IPS-18a (cell line): ENCODE measurements around the gene C5orf47.

Source experiments
- H3K27ac ChIP-seq: one replicate; pipeline ENCODE4 v1.5.1; 2013; ENCODE audit warnings: low read length
- H3K27me3 ChIP-seq: one replicate; pipeline ENCODE4 v1.6.1; 2013; ENCODE audit warnings: mild to moderate bottlenecking, low read length; ENCODE audit not compliant: control insufficient read depth, insufficient read depth
- H3K36me3 ChIP-seq: one replicate; pipeline ENCODE4 v1.6.1; 2013; ENCODE audit warnings: low read depth, low read length; ENCODE audit not compliant: control insufficient read depth
- H3K4me1 ChIP-seq: one replicate; pipeline ENCODE4 v1.6.1; 2013; ENCODE audit warnings: low read depth, low read length; ENCODE audit not compliant: control insufficient read depth
- H3K4me3 ChIP-seq: one replicate; pipeline ENCODE4 v1.5.1; 2013; ENCODE audit warnings: low read length
- H3K9ac ChIP-seq: one replicate; pipeline ENCODE4 v1.6.1; 2013; ENCODE audit warnings: mild to moderate bottlenecking, low read length, moderate library complexity
- H3K9me3 ChIP-seq: one replicate; pipeline ENCODE4 v1.6.1; 2013; ENCODE audit warnings: low read depth, low read length; ENCODE audit not compliant: control insufficient read depth

The C5orf47 gene, protein sequence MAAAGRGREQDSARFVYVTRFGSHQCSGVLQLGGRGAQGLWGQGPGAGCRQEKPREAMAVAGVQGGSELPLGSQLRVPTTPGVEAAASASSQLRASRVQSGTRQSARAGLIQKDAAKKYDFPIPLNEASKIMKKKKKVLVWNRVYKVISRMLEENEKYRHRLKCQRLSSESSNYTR

DNA sequence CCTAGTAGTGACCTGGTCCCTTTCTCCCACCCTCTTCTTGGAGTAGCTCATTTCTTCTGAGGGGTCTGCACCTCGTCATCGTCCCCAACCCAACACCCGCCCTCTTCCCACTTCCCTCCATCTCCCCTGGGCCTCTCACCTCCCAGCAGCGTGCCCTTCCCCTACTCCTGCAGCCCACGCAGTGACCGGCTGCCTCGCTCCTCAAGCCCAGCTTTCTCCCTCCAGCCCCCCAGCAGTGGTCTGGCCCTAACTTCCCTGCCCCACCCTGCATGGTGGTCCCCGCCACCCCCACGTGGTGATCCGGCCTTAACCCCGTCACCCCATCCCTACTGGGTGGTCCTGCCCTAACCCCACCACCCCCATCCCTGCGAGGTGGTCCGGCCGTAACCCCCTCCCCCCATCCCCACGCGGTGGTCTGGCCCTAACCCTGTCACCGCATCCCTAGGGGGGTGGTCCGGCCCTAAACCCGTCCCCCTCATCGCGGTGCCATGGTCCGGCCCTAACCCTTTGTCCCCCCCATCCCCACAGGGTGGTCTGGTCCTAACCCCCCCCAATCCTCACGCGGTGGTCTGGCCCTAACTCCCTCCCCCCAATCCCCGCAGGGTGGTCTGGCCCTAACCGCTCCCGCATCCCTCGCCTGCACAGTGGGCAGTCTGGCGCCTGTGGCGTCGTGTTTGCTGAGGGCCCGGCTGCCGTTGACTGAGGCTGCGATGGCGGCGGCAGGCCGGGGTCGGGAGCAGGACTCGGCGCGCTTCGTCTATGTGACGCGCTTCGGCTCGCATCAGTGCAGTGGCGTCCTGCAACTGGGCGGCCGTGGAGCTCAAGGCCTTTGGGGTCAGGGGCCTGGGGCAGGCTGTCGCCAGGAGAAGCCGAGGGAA, at the start of gene C5orf47:
C5orf47 (plus strand) TSS at position 617 of the 878 bp plus-strand sequence; CDS start at position 711, 94 bp downstream.
- Histone ChIP-seq H3K9ac (no peak within 1 kb of the TSS), H3K4me1 (no peaks in the 10 kb centered on the region), H3K27me3 (no peaks in the 10 kb centered on the region), H3K4me3 (no peak within 1 kb of the TSS), H3K27ac (no peak within 1 kb of the TSS), H3K9me3 (no peaks in the 10 kb centered on the region), H3K36me3 (no peaks in the 10 kb centered on the region)

DNA sequence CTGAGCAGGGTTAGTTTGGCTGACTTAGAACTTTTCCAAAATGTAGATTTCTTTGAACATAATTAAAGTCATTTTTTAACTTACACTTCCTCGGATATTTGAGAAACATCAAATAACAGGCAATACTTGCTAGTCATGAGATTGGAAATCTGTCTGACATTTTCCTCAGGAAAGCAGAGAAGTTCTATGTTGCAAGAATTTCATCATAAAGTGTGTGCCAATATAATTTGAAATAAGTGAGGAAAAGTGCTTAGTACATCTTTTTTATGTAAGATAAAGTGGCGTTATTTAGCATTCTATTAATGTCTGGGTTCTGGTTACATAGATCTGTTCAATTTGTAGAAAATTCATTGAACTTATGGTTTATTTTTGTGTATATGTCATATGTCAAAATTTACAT, 48.7 kb upstream of the C5orf47 start:
- Histone ChIP-seq H3K9ac (no peak overlapping the region), H3K27ac (no peak overlapping the region), H3K36me3 (no peaks in the 10 kb centered on the region), H3K27me3 (no peaks in the 10 kb centered on the region), H3K4me1 (peaks cover 38% of the 10 kb centered on the region), H3K4me3 (no peak overlapping the region), H3K9me3 (no peaks in the 10 kb centered on the region)

DNA sequence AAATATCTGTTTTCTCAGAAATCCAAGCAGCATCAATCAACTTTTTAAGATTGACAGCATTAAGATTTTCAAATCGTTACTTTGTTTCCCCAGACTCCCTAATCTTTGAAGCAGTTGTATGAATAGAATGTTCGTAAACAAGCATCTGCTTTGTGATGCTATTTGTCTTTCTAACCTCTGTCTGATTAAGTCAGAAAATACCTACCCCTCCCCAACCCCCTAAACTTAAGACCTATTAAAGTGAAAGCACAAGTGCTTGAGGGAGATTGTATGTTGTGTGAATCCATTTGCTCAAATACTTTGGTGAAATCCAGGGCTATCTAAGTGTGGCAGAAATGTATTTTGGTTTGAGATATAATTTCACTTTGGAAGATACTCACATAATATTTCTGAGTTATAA, 47.9 kb upstream of the C5orf47 start:
- Histone ChIP-seq H3K9me3 (no peaks in the 10 kb centered on the region), H3K27ac (peak overlapping the region; percentile 70), H3K9ac (peak overlapping the region; percentile 5), H3K4me1 (peaks cover 40% of the 10 kb centered on the region), H3K36me3 (peaks cover under 1% of the 10 kb centered on the region), H3K4me3 (peak overlapping the region; percentile 26), H3K27me3 (no peaks in the 10 kb centered on the region)

DNA sequence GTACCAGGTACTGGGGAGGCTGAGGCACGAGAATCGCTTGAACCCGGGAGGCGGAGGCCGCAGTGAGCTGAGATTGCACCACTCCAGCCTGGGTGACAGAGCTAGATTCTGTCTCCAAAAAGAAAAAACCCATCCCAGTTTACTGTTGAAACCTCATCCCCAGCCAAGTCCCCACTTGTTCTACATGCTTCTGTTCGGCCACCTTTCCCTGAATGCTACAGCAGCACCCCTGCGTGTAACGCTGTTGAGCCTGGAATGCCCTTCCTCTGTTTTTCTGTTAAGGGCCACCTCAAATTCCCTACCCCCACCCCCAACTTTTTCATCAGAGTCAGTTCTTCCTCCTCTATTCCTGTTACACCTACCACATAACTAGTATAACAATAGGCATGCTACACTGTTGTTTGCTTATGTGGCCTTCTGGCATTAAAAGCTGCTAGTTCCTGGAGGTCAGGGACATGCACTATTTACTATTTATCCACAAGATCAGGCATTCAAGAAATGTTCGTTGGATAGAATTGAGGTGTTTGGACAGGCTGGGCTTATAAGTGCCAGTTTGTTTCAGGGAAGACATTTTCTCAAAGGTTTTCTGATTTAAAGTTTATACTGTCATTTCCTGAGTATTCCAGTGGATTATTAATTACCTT, 47.1 kb upstream of the C5orf47 start:
- Histone ChIP-seq H3K36me3 (peaks cover 5% of the 10 kb centered on the region), H3K9ac (peak overlapping the region; percentile 32), H3K9me3 (no peaks in the 10 kb centered on the region), H3K27ac (peak overlapping the region; percentile 70), H3K4me3 (peak overlapping the region; percentile 26), H3K27me3 (no peaks in the 10 kb centered on the region), H3K4me1 (peaks cover 39% of the 10 kb centered on the region)

DNA sequence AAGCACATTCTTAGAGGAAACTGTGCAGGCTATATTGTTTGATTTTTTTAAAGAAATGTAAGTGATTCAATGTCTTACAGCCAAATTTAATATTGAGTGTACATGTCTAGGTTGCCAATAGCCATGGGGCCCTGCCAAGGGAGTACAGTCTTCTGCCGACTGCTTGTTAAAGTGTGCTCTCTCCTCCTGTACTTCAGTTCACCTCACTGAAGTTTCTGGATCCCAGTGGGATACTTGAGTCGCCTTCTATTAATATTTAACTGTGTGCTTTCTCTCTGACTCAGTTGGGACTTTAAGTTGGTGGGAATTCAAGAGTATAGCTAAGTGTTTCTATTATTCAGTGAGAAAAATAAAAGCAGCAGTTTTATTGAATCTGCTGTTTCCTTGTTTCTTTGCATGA, 44.5 kb upstream of the C5orf47 start:
- Histone ChIP-seq H3K4me1 (peaks cover 39% of the 10 kb centered on the region), H3K27ac (no peak overlapping the region), H3K36me3 (peaks cover 5% of the 10 kb centered on the region), H3K4me3 (no peak overlapping the region), H3K9me3 (no peaks in the 10 kb centered on the region), H3K27me3 (no peaks in the 10 kb centered on the region), H3K9ac (no peak overlapping the region)

DNA sequence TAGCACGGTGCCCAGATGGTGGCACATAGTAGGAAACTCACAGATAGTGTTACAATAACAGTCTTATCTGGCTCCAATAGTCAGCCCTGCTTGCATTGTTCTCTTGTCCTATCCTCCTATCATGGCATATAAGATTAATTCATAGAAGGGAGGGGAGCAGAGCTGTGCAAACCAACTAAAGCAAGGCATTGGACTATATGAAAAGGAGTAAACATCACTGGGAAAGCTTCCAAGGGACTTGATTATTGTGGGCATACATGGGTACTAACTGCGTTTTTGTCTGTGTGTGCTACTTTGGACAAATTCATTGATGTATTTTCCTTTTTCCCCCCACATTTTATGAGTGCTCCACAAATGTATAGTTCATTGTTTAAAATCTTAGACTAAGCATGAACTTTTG, 43.8 kb upstream of the C5orf47 start:
- H3K36me3 ChIP-seq, result peaks cover 9% of the 10 kb centered on the region
- no peaks in the 10 kb centered on the region for H3K9me3 ChIP-seq
- H3K4me1 ChIP-seq, result peaks cover 39% of the 10 kb centered on the region
- no peak overlapping the region for H3K27ac ChIP-seq
- H3K4me3 ChIP-seq, result no peak overlapping the region
- no peaks in the 10 kb centered on the region for H3K27me3 ChIP-seq
- H3K9ac ChIP-seq, result no peak overlapping the region

DNA sequence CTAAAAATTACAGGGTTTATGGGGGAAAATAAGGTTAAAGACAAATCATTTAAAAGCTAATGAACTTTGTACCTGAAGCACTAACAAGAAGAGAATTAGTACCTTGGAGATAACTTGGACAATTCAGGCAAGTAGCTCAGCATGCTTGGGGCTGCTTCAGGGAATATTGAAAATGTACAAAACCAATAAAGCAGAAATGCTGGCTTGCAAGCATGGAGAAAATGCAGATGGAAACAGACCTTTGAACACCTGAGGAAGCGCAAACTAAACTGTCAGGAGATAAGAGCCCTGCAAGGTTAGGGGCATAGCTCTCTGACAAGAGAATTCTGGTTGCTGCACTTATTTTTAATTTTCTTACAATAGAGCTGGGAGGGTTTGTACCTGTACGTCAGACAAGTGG, 42.6 kb upstream of the C5orf47 start:
- Histone ChIP-seq H3K27me3 (no peaks in the 10 kb centered on the region), H3K4me1 (peaks cover 28% of the 10 kb centered on the region), H3K9ac (no peak overlapping the region), H3K9me3 (no peaks in the 10 kb centered on the region), H3K4me3 (no peak overlapping the region), H3K36me3 (peaks cover 13% of the 10 kb centered on the region), H3K27ac (no peak overlapping the region)

DNA sequence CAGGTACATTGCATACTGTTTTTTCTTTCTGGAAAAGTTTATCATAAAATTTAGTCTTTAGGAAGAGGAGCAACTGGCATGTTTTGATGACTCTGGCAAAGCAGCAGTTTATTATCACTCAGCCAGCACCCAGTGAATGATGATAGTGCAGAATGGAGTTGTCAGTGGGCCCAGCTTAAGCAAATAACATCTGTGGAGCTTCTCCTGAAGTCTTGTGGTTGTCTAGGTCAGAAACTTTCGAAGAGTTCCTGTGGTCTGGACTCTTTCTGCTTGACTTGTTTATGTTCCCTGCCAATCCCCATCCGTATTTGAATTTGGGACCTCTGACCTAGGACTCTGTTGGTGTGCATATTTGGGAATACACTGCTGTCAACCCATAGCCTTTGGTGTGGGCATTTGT, 38.1 kb upstream of the C5orf47 start:
- Histone ChIP-seq H3K4me1 (no peaks in the 10 kb centered on the region), H3K36me3 (peaks cover 37% of the 10 kb centered on the region), H3K27ac (no peak overlapping the region), H3K9ac (no peak overlapping the region), H3K4me3 (no peak overlapping the region), H3K9me3 (no peaks in the 10 kb centered on the region), H3K27me3 (no peaks in the 10 kb centered on the region)

DNA sequence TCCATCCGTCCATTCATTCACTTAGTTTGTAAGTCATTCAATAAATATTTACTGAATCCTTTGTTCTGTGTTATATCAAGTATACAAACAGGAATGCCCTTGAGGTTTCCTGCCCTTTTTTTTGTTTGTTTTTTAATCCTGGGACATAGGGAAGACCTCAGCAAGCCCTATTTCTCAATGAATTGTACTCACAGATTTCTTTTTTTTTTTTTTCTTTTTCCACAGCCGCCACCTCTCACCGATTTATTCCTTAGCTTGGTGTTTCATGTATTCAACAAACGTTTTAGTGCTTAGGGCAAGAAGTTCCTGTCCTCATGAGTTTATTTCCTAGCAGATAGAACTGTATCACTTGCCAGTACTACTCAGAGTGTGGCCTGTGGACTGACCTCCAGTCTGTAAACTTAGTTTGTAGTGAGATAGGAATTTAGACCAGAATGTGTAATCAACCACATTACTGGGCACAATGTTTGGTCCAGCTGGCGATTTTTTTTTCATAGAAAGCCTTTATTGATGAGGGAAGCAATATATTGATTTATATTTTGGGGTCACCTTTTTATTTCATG, 35.4 kb upstream of the C5orf47 start:
- H3K9ac ChIP-seq, result no peak overlapping the region
- H3K27me3 ChIP-seq, result no peaks in the 10 kb centered on the region
- no peaks in the 10 kb centered on the region for H3K9me3 ChIP-seq
- peaks cover 32% of the 10 kb centered on the region for H3K36me3 ChIP-seq
- no peak overlapping the region for H3K27ac ChIP-seq
- no peak overlapping the region for H3K4me3 ChIP-seq
- peaks cover 3% of the 10 kb centered on the region for H3K4me1 ChIP-seq

DNA sequence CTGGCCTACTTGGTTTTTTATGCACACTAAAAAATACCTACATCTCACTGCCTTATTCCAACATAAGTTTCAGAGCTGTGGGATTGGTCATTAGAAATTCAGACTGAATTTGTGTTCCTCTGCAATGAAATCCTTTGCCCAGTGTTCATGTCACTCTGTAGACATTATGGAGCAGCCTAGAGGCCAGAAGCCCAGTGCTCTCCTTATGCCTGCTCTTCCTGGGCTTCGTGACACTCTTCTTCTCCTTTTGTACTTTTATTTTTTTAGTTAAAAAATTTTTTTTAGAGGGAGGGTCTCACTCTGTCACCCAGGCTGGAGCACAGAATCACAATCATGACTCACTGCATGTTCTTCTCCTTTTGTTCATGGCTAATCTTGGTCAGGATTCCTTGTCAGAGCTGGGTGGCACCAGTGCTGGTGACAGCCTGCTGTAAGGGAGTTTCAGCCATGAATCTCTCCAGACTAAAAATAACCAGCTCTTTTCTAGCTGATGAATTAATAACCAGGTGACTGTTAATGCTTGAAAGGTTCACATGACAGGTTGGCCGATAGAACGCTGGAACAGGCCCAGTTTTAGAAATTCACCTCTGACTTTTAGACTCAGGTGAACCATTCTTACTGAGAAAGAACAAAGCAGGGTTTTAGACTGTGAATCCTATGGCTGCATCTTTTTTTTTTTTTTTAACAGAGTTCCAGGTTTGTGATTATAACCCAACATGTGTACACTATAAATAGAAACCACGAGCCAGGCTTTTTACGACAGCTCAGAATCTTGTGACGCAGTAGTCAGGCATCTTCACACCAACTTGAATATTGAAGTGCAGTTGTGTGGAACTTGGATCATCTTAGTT, 34.1 kb upstream of the C5orf47 start:
- no peaks in the 10 kb centered on the region for H3K27me3 ChIP-seq
- peaks cover 3% of the 10 kb centered on the region for H3K4me1 ChIP-seq
- no peak overlapping the region for H3K4me3 ChIP-seq
- peaks cover 30% of the 10 kb centered on the region for H3K36me3 ChIP-seq
- H3K9me3 ChIP-seq, result no peaks in the 10 kb centered on the region
- no peak overlapping the region for H3K9ac ChIP-seq
- H3K27ac ChIP-seq, result no peak overlapping the region

DNA sequence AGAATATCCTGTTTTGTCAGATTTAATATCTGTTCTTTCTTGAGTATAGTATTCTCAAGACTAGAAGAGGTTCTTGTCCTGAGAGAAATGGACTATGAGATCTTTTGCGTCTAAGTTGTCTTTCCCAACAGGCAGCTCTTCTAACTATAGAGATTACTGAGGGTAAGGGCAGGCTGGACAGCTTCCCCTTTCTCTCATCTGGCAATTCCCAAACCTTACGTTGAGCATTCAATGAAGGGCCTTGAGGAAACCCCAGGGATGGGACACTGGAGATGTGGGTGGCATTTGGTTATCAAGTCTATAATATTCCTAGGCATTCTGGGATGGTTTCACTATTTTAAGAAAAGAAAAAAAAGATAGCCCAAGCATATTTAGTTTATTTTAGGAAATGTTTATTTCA, 28.0 kb upstream of the C5orf47 start:
- H3K9me3 ChIP-seq, result no peaks in the 10 kb centered on the region
- no peak overlapping the region for H3K4me3 ChIP-seq
- peaks cover 23% of the 10 kb centered on the region for H3K4me1 ChIP-seq
- H3K36me3 ChIP-seq, result no peaks in the 10 kb centered on the region
- no peak overlapping the region for H3K27ac ChIP-seq
- H3K9ac ChIP-seq, result no peak overlapping the region
- no peaks in the 10 kb centered on the region for H3K27me3 ChIP-seq
